Ramos (cell line): ENCODE data around the gene TMCC2.

Source experiments
- in situ Hi-C: fragments of 300-500 bp; cut with MboI; formaldehyde crosslinking; loops from one replicate; pipeline ENCODE4 v1.14.3; 2022; ENCODE audit warnings: low sequenced_read_pairs; ENCODE audit not compliant: unreplicated experiment

The TMCC2 gene

GRCh38 chr1:205294934-205295333 is 67.2 kb downstream of the TMCC2 start:
- in situ Hi-C loops: loop anchor here (10.0 to 25.0 kb wide), 3 partner anchors 760 to 2008 kb away; partner anchors contain the start of genes MDM4 and RHEX

GRCh38 chr1:205296154-205296553 is 68.4 kb downstream of the TMCC2 start:
- in situ Hi-C loops: loop anchor here (10.0 to 25.0 kb wide), 3 partner anchors 759 to 2009 kb away; partner anchors contain the start of genes MDM4 and RHEX

- in situ Hi-C loops: loop anchor here (10.0 to 25.0 kb wide), 3 partner anchors 757 to 2010 kb away; partner anchors contain the start of genes MDM4 and RHEX
These were observed 69.9 kb downstream of the TMCC2 start for GRCh38 chr1:205297546-205298177.

GRCh38 chr1:205298191-205298994 is 70.6 kb downstream of the TMCC2 start:
- in situ Hi-C loops: loop anchor here (10.0 to 25.0 kb wide), 3 partner anchors 756 to 2011 kb away; partner anchors contain the start of genes MDM4 and RHEX

GRCh38 chr1:205300149-205300548 is 72.4 kb downstream of the TMCC2 start:
- in situ Hi-C loops: no loop called here

- in situ Hi-C loops: no loop called here
These were observed 73.6 kb downstream of the TMCC2 start for GRCh38 chr1:205301205-205301821.

GRCh38 chr1:205301842-205302588 is 74.3 kb downstream of the TMCC2 start:
- in situ Hi-C loops: no loop called here

GRCh38 chr1:205303247-205303888 is 75.6 kb downstream of the TMCC2 start:
- in situ Hi-C loops: no loop called here

GRCh38 chr1:205304046-205304694 is 76.4 kb downstream of the TMCC2 start:
- in situ Hi-C loops: no loop called here

- in situ Hi-C loops: no loop called here
These were observed 76.9 kb downstream of the TMCC2 start for GRCh38 chr1:205304695-205305070.

GRCh38 chr1:205306929-205307566 is 79.3 kb downstream of the TMCC2 start:
- in situ Hi-C loops: no loop called here

GRCh38 chr1:205309741-205310140 is 82.0 kb downstream of the TMCC2 start:
- in situ Hi-C loops: no loop called here

GRCh38 chr1:205310976-205311704 is 83.4 kb downstream of the TMCC2 start:
- in situ Hi-C loops: no loop called here

- in situ Hi-C loops: no loop called here
These were observed 85.3 kb downstream of the TMCC2 start for GRCh38 chr1:205312866-205313562.

- in situ Hi-C loops: no loop called here
These were observed 86.0 kb downstream of the TMCC2 start for GRCh38 chr1:205313563-205314308.

- in situ Hi-C loops: no loop called here
These were observed 87.4 kb downstream of the TMCC2 start for GRCh38 chr1:205315008-205315618.
